DMS53 (cell line): ENCODE results near the gene C9orf78.

Experiments used
- DNase-seq: peaks from one replicate; lab custom pipeline; 2025; lab: John Stamatoyannopoulos, UW

Gene C9orf78

GRCh38 chr9:129840034-129840433 lies 5.0 kb upstream of the C9orf78 start:
- DNase-seq = peak; percentile 97

GRCh38 chr9:129839324-129840023 lies 4.4 kb upstream of the C9orf78 start:
- peak; percentile 88 for DNase-seq

- no peak for DNase-seq
Measured at GRCh38 chr9:129838707-129839259, 3.7 kb upstream of the C9orf78 start.

GRCh38 chr9:129836311-129837007 lies 1.4 kb upstream of the C9orf78 start:
- no peak for DNase-seq

- peak; percentile 63 for DNase-seq
Measured at GRCh38 chr9:129835860-129836223, 767 bp upstream of the C9orf78 start.

GRCh38 chr9:129834489-129835127 lies 467 bp downstream of the C9orf78 start:
- DNase-seq = peak; percentile 58

GRCh38 chr9:129832982-129833381 lies 2.1 kb downstream of the C9orf78 start:
- no peak for DNase-seq

- DNase-seq = no peak
Measured at GRCh38 chr9:129828969-129829368, 6.1 kb downstream of the C9orf78 start.

- DNase-seq = no peak
Measured at GRCh38 chr9:129828051-129828450, 7.0 kb downstream of the C9orf78 start.

GRCh38 chr9:129826759-129827158 lies 8.3 kb downstream of the C9orf78 start:
- no peak for DNase-seq

GRCh38 chr9:129826344-129826743 lies 8.7 kb downstream of the C9orf78 start:
- DNase-seq = peak; percentile 30

- DNase-seq = peak; percentile 98
Measured at GRCh38 chr9:129823935-129824601, 11.0 kb downstream of the C9orf78 start, which contains the start of gene TOR1A. Gene TOR1A (minus strand): TSS chr9:129824136. CDS start chr9:129824085, 51 bp downstream.

- no peak for DNase-seq
Measured at GRCh38 chr9:129823542-129823934, 11.5 kb downstream of the C9orf78 start.

GRCh38 chr9:129822898-129823541 lies 12.1 kb downstream of the C9orf78 start:
- DNase-seq = peak; percentile 38

- no peak for DNase-seq
Measured at GRCh38 chr9:129816501-129817435, 18.3 kb downstream of the C9orf78 start.

GRCh38 chr9:129815278-129815677 lies 19.8 kb downstream of the C9orf78 start:
- no peak for DNase-seq

- DNase-seq = no peak
Measured at GRCh38 chr9:129814432-129815223, 20.4 kb downstream of the C9orf78 start.

- no peak for DNase-seq
Measured at GRCh38 chr9:129813661-129814060, 21.4 kb downstream of the C9orf78 start.

- DNase-seq = no peak
Measured at GRCh38 chr9:129812385-129812784, 22.7 kb downstream of the C9orf78 start.

- DNase-seq = no peak
Measured at GRCh38 chr9:129811967-129812363, 23.1 kb downstream of the C9orf78 start.
